ENCODE measurements around the gene CD79B.
"Not testable (repeated sequence)": the region's sequence is repeated elsewhere in the genome, so short reads cannot be mapped to it uniquely, and the experiment has no call there.

CD79B gene

DNA sequence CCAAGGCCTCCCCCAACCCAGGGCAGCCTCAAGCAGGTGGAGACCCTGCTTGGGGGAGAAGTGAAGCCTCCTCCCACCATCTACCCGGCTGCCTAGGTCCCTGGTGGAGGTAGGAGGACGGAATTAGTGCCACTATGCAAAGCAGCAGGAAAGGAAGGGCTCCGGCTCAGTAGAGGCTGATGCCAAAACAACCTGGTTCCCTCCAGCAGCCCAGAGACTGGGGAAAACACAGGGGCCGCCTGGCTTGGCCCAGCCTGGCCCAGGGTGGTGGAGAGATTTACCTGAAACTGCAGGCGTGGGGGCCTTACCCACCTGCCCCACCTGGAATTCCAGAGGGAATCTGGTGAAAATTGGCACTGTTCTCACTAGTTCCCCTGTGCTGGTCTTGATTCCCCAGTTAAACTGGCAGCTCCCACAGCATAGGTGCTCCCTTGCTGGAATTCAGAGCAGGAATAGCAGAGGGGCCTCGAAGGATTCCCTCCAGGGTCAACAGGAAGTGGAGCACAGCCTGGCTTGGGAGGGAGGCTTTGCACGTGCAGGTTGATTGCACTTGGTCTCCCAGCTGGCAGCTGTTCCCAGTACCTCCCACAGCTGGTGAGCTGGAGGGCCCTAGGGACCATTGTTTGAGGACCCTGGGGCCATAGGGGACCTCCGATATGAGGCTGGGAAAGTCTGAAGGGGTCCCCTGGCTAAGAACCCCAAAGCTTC, 4.5 kb downstream of the CD79B start:
- no peak overlapping the region for H3K4me3 ChIP-seq (ENCODE audit: low read depth, low read length)
- no peak for TF ChIP-seq CTCF (IDR thresholded peaks at IDR 0.05; ENCODE audit: low read depth, low read length, missing control alignments)
- DNase-seq (ENCODE audit: low read depth), result no peak

DNA sequence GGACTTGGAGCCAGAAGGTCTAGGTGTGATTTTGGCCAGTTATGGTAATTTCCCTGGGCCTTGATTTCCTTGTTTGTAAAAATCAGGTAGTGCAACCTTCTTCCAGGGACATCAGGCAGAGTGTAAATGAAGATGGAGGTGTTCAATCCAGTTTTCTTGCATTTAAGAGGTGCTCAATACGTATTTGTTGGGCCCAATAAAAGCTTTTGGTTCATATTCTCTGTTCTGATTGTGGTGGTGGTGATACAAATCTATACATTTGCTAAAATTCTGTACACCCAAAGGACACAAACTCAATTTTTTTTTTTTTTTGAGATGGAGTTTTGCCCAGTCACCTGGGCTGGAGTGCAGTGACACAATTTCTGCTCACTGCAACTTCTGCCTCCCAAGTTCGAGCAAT, 6.0 kb downstream of the CD79B start:
- H3K4me3 ChIP-seq (ENCODE audit: low read depth, low read length), result no peak overlapping the region
- TF ChIP-seq CTCF (IDR thresholded peaks at IDR 0.05; ENCODE audit: low read depth, low read length, missing control alignments), result no peak
- no peak for DNase-seq (ENCODE audit: low read depth)

- no peak overlapping the region for H3K4me3 ChIP-seq (ENCODE audit: low read depth, low read length)
- no peak for DNase-seq (ENCODE audit: low read depth)
- TF ChIP-seq CTCF (IDR thresholded peaks at IDR 0.05; ENCODE audit: low read depth, low read length, missing control alignments), result no peak
Observed at GRCh38 chr17:63925615-63926014, 6.5 kb downstream of the CD79B start.

GRCh38 chr17:63922402-63922801, 9.7 kb downstream of the CD79B start:
- H3K4me3 ChIP-seq (ENCODE audit: low read depth, low read length); DNase-seq (ENCODE audit: low read depth): not testable (repeated sequence)

GRCh38 chr17:63920779-63921178, 11.4 kb downstream of the CD79B start:
- not testable (repeated sequence) for H3K4me3 ChIP-seq (ENCODE audit: low read depth, low read length); DNase-seq (ENCODE audit: low read depth)

GRCh38 chr17:63920050-63920449, 12.1 kb downstream of the CD79B start:
- H3K4me3 ChIP-seq (ENCODE audit: low read depth, low read length); DNase-seq (ENCODE audit: low read depth): not testable (repeated sequence)

GRCh38 chr17:63919311-63919723, 12.8 kb downstream of the CD79B start:
- DNase-seq (ENCODE audit: low read depth), result peak; percentile 54
- TF ChIP-seq CTCF (IDR thresholded peaks at IDR 0.05; ENCODE audit: low read depth, low read length, missing control alignments), result peak; percentile 99
- H3K4me3 ChIP-seq (ENCODE audit: low read depth, low read length), result no peak overlapping the region

DNA sequence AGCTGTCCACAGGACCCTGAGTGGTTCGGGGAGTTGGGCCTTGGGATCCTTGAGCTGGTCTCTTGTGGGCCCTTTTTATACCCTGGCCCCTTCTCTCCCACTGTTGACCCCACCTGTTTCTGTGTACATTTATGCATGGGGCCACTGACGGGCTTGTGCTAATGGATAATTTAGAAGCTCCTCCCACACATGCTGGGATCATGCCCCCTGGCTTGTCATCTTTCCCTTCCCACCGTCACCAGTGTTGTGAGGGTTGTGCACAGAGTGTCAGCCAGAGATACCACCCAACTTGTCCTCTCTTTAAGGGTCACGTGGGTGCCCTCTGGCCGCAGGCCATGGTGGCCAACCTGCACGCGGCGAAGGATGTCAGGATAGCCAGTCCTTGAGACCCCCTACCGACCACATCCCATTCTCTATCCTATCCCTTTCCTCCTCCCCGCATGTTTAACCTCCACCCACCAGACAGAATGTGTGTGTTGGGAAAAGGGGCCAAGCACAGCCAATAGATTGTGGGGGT, 13.3 kb downstream of the CD79B start, which contains the start of gene GH1:
Gene GH1 (minus strand): TSS at position 51 of the 517 bp plus-strand sequence. CDS start 63 bp downstream, outside the sequence.
- H3K4me3 ChIP-seq (ENCODE audit: low read depth, low read length); DNase-seq (ENCODE audit: low read depth): not testable (repeated sequence)

DNA sequence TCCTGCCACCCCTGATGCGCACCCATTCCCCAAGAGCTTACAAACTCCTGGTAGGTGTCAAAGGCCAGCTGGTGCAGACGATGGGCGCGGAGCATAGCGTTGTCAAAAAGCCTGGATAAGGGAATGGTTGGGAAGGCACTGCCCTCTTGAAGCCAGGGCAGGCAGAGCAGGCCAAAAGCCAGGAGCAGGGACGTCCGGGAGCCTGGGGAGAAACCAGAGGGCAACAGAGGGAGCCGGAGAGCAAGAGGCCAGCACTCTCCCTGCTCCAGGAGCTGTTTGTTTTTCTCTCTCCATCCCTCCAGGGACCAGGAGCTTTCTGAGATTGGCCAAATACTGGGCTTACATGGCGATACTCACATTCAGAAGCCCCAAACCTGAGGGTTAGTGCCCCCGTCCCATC, 13.8 kb downstream of the CD79B start:
- no peak for DNase-seq (ENCODE audit: low read depth)
- H3K4me3 ChIP-seq (ENCODE audit: low read depth, low read length), result no peak overlapping the region
- no peak for TF ChIP-seq CTCF (IDR thresholded peaks at IDR 0.05; ENCODE audit: low read depth, low read length, missing control alignments)
